GM18498 (cell line): ENCODE measurements around the gene GRIN2B.

Experiments
- ATAC-seq: cut with Tn5 transposase; IDR thresholded peaks from one replicate; pipeline ENCODE4 v1.9.1; 2021; ENCODE audit warnings: mild to moderate bottlenecking, moderate library complexity; ENCODE audit not compliant: unreplicated experiment

Gene GRIN2B

DNA sequence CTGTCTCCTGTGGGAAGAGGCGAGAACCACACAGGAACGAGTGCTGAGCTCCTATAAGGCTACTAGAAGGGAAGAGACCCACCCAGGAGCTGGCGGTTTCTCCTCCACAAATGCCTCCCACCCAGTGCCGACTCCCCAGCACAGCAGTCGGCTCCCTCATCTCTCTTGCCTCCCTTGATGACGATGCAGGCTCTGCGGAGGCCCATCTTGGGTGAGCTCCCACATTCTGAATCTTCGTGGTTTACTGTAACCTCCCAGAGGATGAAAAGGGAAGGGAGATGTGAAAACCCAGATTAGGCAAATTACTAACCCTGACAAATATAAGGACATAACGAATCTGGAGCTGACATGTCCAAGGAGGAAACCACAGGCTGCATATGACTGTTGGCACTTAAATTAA is 23.8 kb downstream of the GRIN2B start:
- ATAC-seq = no peak

DNA sequence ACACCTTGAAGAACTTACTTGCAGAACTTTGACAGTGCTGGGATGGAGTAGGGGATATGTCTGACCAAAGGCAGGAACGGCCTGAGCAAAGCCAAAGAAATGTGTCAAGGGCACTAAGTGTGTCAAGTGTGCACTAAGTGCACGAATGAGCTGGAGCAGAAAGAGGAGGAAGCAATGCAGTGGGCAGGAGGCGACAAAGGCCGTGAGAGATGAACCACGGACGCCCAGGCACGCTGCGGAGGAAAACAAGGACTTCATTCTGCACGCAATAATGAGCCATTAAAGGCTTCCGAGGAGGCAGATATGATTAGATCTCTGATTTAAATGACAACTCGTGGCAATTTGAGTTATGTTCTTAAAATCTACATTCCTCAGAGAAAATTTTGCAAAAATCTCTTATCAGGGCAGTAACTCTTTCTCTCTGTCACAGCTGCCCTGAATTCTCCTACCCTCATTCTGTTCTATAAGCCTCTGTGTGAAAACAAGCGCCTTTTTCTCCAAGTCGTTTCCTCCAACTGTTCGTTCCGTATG is 25.3 kb downstream of the GRIN2B start:
- no peak for ATAC-seq

- ATAC-seq = no peak
Observed at GRCh38 chr12:13952096-13952495, 29.3 kb downstream of the GRIN2B start.

GRCh38 chr12:13950502-13950901 is 30.9 kb downstream of the GRIN2B start:
- ATAC-seq = no peak

- no peak for ATAC-seq
Observed at GRCh38 chr12:13948621-13949020, 32.8 kb downstream of the GRIN2B start.

GRCh38 chr12:13947276-13947946 is 34.0 kb downstream of the GRIN2B start:
- no peak for ATAC-seq

GRCh38 chr12:13945641-13946040 is 35.8 kb downstream of the GRIN2B start:
- no peak for ATAC-seq

GRCh38 chr12:13945236-13945635 is 36.2 kb downstream of the GRIN2B start:
- ATAC-seq = no peak

GRCh38 chr12:13942826-13943225 is 38.6 kb downstream of the GRIN2B start:
- ATAC-seq = no peak

DNA sequence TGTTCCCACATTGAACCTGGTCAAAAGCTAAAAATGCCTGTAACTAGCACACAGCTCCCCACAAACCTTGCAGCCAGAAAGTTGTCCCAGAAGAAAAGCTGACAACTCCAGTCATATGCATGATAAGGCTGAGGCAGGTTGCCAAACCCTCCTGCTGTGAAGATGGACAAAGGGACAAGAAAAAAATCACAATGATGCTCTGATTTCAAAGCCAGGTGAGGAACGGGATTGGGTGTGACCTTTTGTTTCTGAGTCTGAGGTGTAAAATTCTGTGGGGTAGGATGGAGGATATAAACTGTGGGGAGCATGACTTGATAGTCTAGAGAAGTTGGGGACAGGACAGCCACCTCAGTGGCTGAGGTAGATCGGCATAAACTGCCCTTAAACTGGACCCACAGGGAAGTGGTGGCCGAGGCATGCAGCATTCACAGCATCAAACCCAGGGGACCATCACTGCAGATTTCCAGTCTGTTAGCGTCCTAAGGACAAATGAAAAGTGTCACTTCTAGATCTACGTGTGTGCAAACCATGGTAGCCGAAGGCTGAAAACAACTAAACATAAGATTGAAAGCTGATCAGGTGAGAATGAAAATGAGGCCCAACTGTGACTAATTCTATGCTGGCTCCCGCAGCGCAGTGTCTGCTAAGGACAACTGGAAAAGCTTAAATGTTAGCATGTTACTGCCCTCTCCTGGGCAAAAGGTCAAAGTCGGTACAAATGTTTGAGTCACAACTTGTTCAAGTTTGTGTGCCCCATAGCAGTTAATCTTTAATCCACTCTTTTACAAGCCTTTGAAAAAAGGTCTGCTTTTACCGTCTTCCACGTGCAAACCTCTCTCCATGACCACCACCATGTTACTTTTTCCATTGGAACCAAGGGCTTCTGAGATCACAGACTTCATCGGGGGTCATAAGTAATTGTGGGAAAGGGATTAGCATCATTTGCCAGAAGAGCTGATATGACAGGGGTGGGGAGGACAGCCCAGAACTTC is 39.8 kb downstream of the GRIN2B start:
- peak; percentile 78 for ATAC-seq

- ATAC-seq = no peak
Observed at GRCh38 chr12:13940335-13940865, 41.0 kb downstream of the GRIN2B start.

GRCh38 chr12:13937735-13938134 is 43.7 kb downstream of the GRIN2B start:
- ATAC-seq = no peak

DNA sequence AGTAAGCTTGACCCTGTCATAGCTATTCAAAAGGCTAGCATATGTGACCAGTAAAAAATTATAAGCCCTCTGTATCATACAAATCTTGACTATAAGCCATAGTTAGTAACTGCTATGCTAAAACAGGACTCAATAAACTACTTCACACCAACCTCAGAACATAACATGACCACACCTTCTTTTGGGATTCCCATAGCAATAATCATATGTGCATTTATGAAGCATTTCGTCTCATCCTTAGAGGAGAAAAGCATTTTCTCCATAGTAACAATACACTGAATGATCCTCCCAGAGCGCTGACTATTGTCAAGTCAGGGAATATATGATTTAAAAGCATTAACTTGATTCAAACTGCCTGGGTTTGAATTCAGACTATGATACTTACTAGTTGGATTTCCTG is 46.2 kb downstream of the GRIN2B start:
- ATAC-seq = no peak
